ENCODE results near the gene MUC20. TPM values are rescaled to one million over a fixed set of nuclear protein-coding genes. Genes with fewer than 3 reads are reported as not detected.
"Not testable (repeated sequence)": the region's sequence is repeated elsewhere in the genome, so short reads cannot be mapped to it uniquely, and the experiment has no call there.

Gene MUC20
- total and polyA plus RNA-seq, 2 of the 13 experiments (the other 11 are each of a cell fraction or from before 2014, with no cell fraction given) = 0.24 to 0.83 TPM

- H3K27ac ChIP-seq (ENCODE audit: extremely low read length, insufficient read depth, low read length); H4K20me1 ChIP-seq (ENCODE audit: insufficient read depth, low read length); H2AFZ ChIP-seq (ENCODE audit: low read length); BruUV-seq (replicated peaks); H3K79me2 ChIP-seq (ENCODE audit: insufficient read depth, low read length); H3K4me2 ChIP-seq (ENCODE audit: low read depth, low read length); FAIRE-seq; H3K9ac ChIP-seq (ENCODE audit: insufficient read depth, low read depth, low read length); H3K9me3 ChIP-seq (ENCODE audit: low read length); DNase-seq (ENCODE audit: low spot score); CTCF ChIA-PET (ENCODE audit: low intra/inter-chr PET ratio, low total read pairs); ATAC-seq; intact Hi-C loops (cut with micrococcal nuclease; ENCODE audit: unreplicated experiment); H3K4me1 ChIP-seq (ENCODE audit: insufficient read depth, low read length); H3K27me3 ChIP-seq (ENCODE audit: control insufficient read depth in 1 of 2, insufficient read depth in 2 of 2, low read length in 2 of 2); POLR2A ChIA-PET; H3K4me3 ChIP-seq (replicated peaks in 1 of 3; ENCODE audit: insufficient read depth in 1 of 3, low read depth in 2 of 3, low read length in 3 of 3): not testable (repeated sequence)
- peaks cover 4 to 13% of the 10 kb centered on the region in 2 experiments; a peak in 4 of 5 replicates for H3K36me3 ChIP-seq (replicated peaks in 1 of 2; ENCODE audit: control insufficient read depth in 1 of 2, insufficient read depth in 2 of 2, low read length in 2 of 2)
- in situ Hi-C loops (cut with HindIII; ENCODE audit: extremely low pct_ligation_motif_present, low pct_unique_long_range_greater_than_20kb) = loop anchor here (25.0 kb wide), 1 partner anchor 284 kb away; no protein-coding TSS in a partner anchor
- WGBS (ENCODE audit: low lambda C conversion rate) = 100% methylated on average over 10 of the region's 15 CpGs
These were observed 42.3 kb upstream of the MUC20 start for GRCh38 chr3:195678391-195679015.

- H3K79me2 ChIP-seq (ENCODE audit: insufficient read depth, low read length); H3K9ac ChIP-seq (ENCODE audit: insufficient read depth, low read depth, low read length); ATAC-seq; H3K27ac ChIP-seq (ENCODE audit: extremely low read length, insufficient read depth, low read length); H3K4me1 ChIP-seq (ENCODE audit: insufficient read depth, low read length); H3K9me3 ChIP-seq (ENCODE audit: low read length); CTCF ChIA-PET (ENCODE audit: low intra/inter-chr PET ratio, low total read pairs); H3K4me2 ChIP-seq (ENCODE audit: low read depth, low read length); FAIRE-seq; H3K27me3 ChIP-seq (ENCODE audit: control insufficient read depth in 1 of 2, insufficient read depth in 2 of 2, low read length in 2 of 2); intact Hi-C loops (cut with micrococcal nuclease; ENCODE audit: unreplicated experiment); BruUV-seq (replicated peaks); DNase-seq (ENCODE audit: low spot score); H4K20me1 ChIP-seq (ENCODE audit: insufficient read depth, low read length); H3K4me3 ChIP-seq (replicated peaks in 1 of 3; ENCODE audit: insufficient read depth in 1 of 3, low read depth in 2 of 3, low read length in 3 of 3); H2AFZ ChIP-seq (ENCODE audit: low read length); POLR2A ChIA-PET: not testable (repeated sequence)
- WGBS (ENCODE audit: low lambda C conversion rate) = 92% methylated on average over 6 of the region's 10 CpGs
- in situ Hi-C loops (cut with HindIII; ENCODE audit: extremely low pct_ligation_motif_present, low pct_unique_long_range_greater_than_20kb) = loop anchor here (25.0 kb wide), 1 partner anchor 282 kb away; no protein-coding TSS in a partner anchor
- H3K36me3 ChIP-seq (replicated peaks in 1 of 2; ENCODE audit: control insufficient read depth in 1 of 2, insufficient read depth in 2 of 2, low read length in 2 of 2) = peaks cover 4 to 16% of the 10 kb centered on the region in 2 experiments; a peak in 4 of 5 replicates
These were observed 40.1 kb upstream of the MUC20 start for GRCh38 chr3:195680690-195681089.

GRCh38 chr3:195681458-195682103 lies 39.2 kb upstream of the MUC20 start:
- POLR2A ChIA-PET = not testable (repeated sequence)

GRCh38 chr3:195682104-195682742 lies 38.6 kb upstream of the MUC20 start:
- CTCF ChIA-PET (ENCODE audit: low intra/inter-chr PET ratio, low total read pairs) = not testable (repeated sequence)

More at GRCh38 chr3:195681458-195682103, 39.2 kb upstream of the MUC20 start:
- ATAC-seq; H3K4me2 ChIP-seq (ENCODE audit: low read depth, low read length); CTCF ChIA-PET (ENCODE audit: low intra/inter-chr PET ratio, low total read pairs); H3K4me3 ChIP-seq (replicated peaks in 1 of 3; ENCODE audit: insufficient read depth in 1 of 3, low read depth in 2 of 3, low read length in 3 of 3); H3K79me2 ChIP-seq (ENCODE audit: insufficient read depth, low read length); FAIRE-seq; H3K9me3 ChIP-seq (ENCODE audit: low read length); H3K27me3 ChIP-seq (ENCODE audit: control insufficient read depth in 1 of 2, insufficient read depth in 2 of 2, low read length in 2 of 2); intact Hi-C loops (cut with micrococcal nuclease; ENCODE audit: unreplicated experiment); H2AFZ ChIP-seq (ENCODE audit: low read length); BruUV-seq (replicated peaks); H3K4me1 ChIP-seq (ENCODE audit: insufficient read depth, low read length); H4K20me1 ChIP-seq (ENCODE audit: insufficient read depth, low read length); H3K27ac ChIP-seq (ENCODE audit: extremely low read length, insufficient read depth, low read length); H3K9ac ChIP-seq (ENCODE audit: insufficient read depth, low read depth, low read length); DNase-seq (ENCODE audit: low spot score): not testable (repeated sequence)
- WGBS (ENCODE audit: low lambda C conversion rate) = 97% methylated on average over 5 of the region's 24 CpGs
- in situ Hi-C loops (cut with HindIII; ENCODE audit: extremely low pct_ligation_motif_present, low pct_unique_long_range_greater_than_20kb) = loop anchor here (25.0 kb wide), 1 partner anchor 281 kb away; no protein-coding TSS in a partner anchor
- H3K36me3 ChIP-seq (replicated peaks in 1 of 2; ENCODE audit: control insufficient read depth in 1 of 2, insufficient read depth in 2 of 2, low read length in 2 of 2) = peaks cover 3 to 20% of the 10 kb centered on the region in 2 experiments; a peak in 4 of 5 replicates

More at GRCh38 chr3:195682104-195682742, 38.6 kb upstream of the MUC20 start:
- H3K9me3 ChIP-seq (ENCODE audit: low read length); POLR2A ChIA-PET; BruUV-seq (replicated peaks); intact Hi-C loops (cut with micrococcal nuclease; ENCODE audit: unreplicated experiment); H3K79me2 ChIP-seq (ENCODE audit: insufficient read depth, low read length); ATAC-seq; DNase-seq (ENCODE audit: low spot score); H3K9ac ChIP-seq (ENCODE audit: insufficient read depth, low read depth, low read length); FAIRE-seq; H3K27ac ChIP-seq (ENCODE audit: extremely low read length, insufficient read depth, low read length); H4K20me1 ChIP-seq (ENCODE audit: insufficient read depth, low read length); H3K27me3 ChIP-seq (ENCODE audit: control insufficient read depth in 1 of 2, insufficient read depth in 2 of 2, low read length in 2 of 2); H3K4me1 ChIP-seq (ENCODE audit: insufficient read depth, low read length); H3K4me3 ChIP-seq (replicated peaks in 1 of 3; ENCODE audit: insufficient read depth in 1 of 3, low read depth in 2 of 3, low read length in 3 of 3); H3K4me2 ChIP-seq (ENCODE audit: low read depth, low read length); H2AFZ ChIP-seq (ENCODE audit: low read length): not testable (repeated sequence)
- in situ Hi-C loops (cut with HindIII; ENCODE audit: extremely low pct_ligation_motif_present, low pct_unique_long_range_greater_than_20kb) = loop anchor here (25.0 kb wide), 1 partner anchor 280 kb away; no protein-coding TSS in a partner anchor
- WGBS (ENCODE audit: low lambda C conversion rate) = 93% methylated on average over 13 of the region's 13 CpGs
- H3K36me3 ChIP-seq (replicated peaks in 1 of 2; ENCODE audit: control insufficient read depth in 1 of 2, insufficient read depth in 2 of 2, low read length in 2 of 2) = peaks cover 3 to 20% of the 10 kb centered on the region in 2 experiments; a peak in 4 of 5 replicates

Data from HepG2 (cell line).